ENCODE data around the gene GNG11.

GNG11 gene

GRCh38 chr7:93921607-93922566, at the start of gene GNG11:
Gene GNG11, plus strand, starts transcription at chr7:93921735. Its CDS starts 403 bp downstream, at chr7:93922138.
- TF ChIP-seq CTCF (IDR thresholded peaks at IDR 0.05; ENCODE audit: low read depth, low read length, missing control alignments), result no peak
- in situ Hi-C loops (cut with HindIII; ENCODE audit: low sequenced_read_pairs), result loop anchor here (5.0 kb wide), 1 partner anchor 80 kb away; the partner anchor contains the start of gene BET1
- no peak for DNase-seq (ENCODE audit: low read depth)
- H3K4me3 ChIP-seq (ENCODE audit: low read depth, low read length), result peak within 1 kb of the TSS; percentile 71

GRCh38 chr7:93873998-93874574, 47.4 kb upstream of the GNG11 start:
- in situ Hi-C loops (cut with HindIII; ENCODE audit: low sequenced_read_pairs), result no loop called here
- DNase-seq (ENCODE audit: low read depth), result no peak
- no peak overlapping the region for H3K4me3 ChIP-seq (ENCODE audit: low read depth, low read length)
- TF ChIP-seq CTCF (IDR thresholded peaks at IDR 0.05; ENCODE audit: low read depth, low read length, missing control alignments), result no peak

GRCh38 chr7:93877742-93878141, 43.8 kb upstream of the GNG11 start:
- H3K4me3 ChIP-seq (ENCODE audit: low read depth, low read length), result no peak overlapping the region
- in situ Hi-C loops (cut with HindIII; ENCODE audit: low sequenced_read_pairs), result no loop called here
- DNase-seq (ENCODE audit: low read depth), result no peak
- no peak for TF ChIP-seq CTCF (IDR thresholded peaks at IDR 0.05; ENCODE audit: low read depth, low read length, missing control alignments)

GRCh38 chr7:93879356-93879755, 42.2 kb upstream of the GNG11 start:
- H3K4me3 ChIP-seq (ENCODE audit: low read depth, low read length), result no peak overlapping the region
- no peak for DNase-seq (ENCODE audit: low read depth)
- in situ Hi-C loops (cut with HindIII; ENCODE audit: low sequenced_read_pairs), result no loop called here
- no peak for TF ChIP-seq CTCF (IDR thresholded peaks at IDR 0.05; ENCODE audit: low read depth, low read length, missing control alignments)

- TF ChIP-seq CTCF (IDR thresholded peaks at IDR 0.05; ENCODE audit: low read depth, low read length, missing control alignments), result no peak
- no peak overlapping the region for H3K4me3 ChIP-seq (ENCODE audit: low read depth, low read length)
- DNase-seq (ENCODE audit: low read depth), result no peak
- in situ Hi-C loops (cut with HindIII; ENCODE audit: low sequenced_read_pairs), result no loop called here
These were observed 39.1 kb upstream of the GNG11 start for GRCh38 chr7:93882468-93882867.

- no peak for TF ChIP-seq CTCF (IDR thresholded peaks at IDR 0.05; ENCODE audit: low read depth, low read length, missing control alignments)
- no peak overlapping the region for H3K4me3 ChIP-seq (ENCODE audit: low read depth, low read length)
- in situ Hi-C loops (cut with HindIII; ENCODE audit: low sequenced_read_pairs), result no loop called here
- DNase-seq (ENCODE audit: low read depth), result no peak
These were observed 38.2 kb upstream of the GNG11 start for GRCh38 chr7:93883078-93883916.
